ENCODE measurements around the gene IDH3G. TPM values are rescaled to one million over a fixed set of nuclear protein-coding genes. Genes with fewer than 3 reads are reported as not detected.

IDH3G gene
- polyA plus RNA-seq, 1 donor (not counting 4 experiments of a cell fraction or from before 2014, with no cell fraction given): 44.7 TPM

DNA sequence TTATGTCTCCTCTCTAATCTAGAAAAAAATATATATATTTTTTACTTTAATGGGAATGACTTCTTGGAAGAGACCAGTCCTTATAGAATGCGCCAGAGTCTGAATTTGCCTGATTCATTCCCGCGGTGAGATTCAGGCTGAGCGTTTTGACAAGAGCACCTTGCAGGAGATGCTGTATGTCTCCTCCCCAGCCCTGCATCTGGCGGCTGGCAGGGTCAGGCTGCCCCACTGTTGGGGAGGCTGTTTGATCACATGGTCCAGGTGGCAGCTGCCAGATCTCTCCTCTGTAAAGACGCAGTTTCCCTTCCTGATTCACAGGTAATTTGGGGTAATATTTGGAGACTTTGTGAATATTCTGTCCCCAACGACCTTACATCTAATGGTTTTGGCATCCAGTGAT is 26.4 kb upstream of the IDH3G start:
- DNase-seq (ENCODE audit: low read depth, low spot score) (no peak), FAIRE-seq (no peak)
- no peaks in the 10 kb centered on the region for H4K20me1 ChIP-seq (ENCODE audit: control insufficient read depth, extremely low read depth, insufficient read depth, low read length)
- dilution Hi-C loops (cut with MboI; ENCODE audit: extremely low pct_ligation_motif_present, low sequenced_read_pairs): no loop called here
- H3K27ac ChIP-seq (ENCODE audit: control insufficient read depth, insufficient read depth, low read length): no peak overlapping the region
- no peaks in the 10 kb centered on the region for H3K9me3 ChIP-seq (ENCODE audit: control insufficient read depth, low read depth, low read length)
- H3K4me2 ChIP-seq (ENCODE audit: control insufficient read depth, extremely low read depth, insufficient read depth, low read depth, low read length): no peak overlapping the region
- H3K4me1 ChIP-seq (ENCODE audit: control insufficient read depth, extremely low read depth, insufficient read depth, low read length): no peaks in the 10 kb centered on the region
- no peak overlapping the region for H2AFZ ChIP-seq (ENCODE audit: control insufficient read depth, low read length)
- H3K9ac ChIP-seq (ENCODE audit: control insufficient read depth, extremely low read depth, insufficient read depth, low read length): no peak overlapping the region
- H3K36me3 ChIP-seq (ENCODE audit: control insufficient read depth in 2 of 2, extremely low read depth in 1 of 2, insufficient read depth in 2 of 2, low read length in 2 of 2): no peaks in the 10 kb centered on the region
- no peaks in the 10 kb centered on the region for H3K9me1 ChIP-seq (ENCODE audit: control insufficient read depth, extremely low read depth, insufficient read depth, low read length)
- TF ChIP-seq, protein P1, sequence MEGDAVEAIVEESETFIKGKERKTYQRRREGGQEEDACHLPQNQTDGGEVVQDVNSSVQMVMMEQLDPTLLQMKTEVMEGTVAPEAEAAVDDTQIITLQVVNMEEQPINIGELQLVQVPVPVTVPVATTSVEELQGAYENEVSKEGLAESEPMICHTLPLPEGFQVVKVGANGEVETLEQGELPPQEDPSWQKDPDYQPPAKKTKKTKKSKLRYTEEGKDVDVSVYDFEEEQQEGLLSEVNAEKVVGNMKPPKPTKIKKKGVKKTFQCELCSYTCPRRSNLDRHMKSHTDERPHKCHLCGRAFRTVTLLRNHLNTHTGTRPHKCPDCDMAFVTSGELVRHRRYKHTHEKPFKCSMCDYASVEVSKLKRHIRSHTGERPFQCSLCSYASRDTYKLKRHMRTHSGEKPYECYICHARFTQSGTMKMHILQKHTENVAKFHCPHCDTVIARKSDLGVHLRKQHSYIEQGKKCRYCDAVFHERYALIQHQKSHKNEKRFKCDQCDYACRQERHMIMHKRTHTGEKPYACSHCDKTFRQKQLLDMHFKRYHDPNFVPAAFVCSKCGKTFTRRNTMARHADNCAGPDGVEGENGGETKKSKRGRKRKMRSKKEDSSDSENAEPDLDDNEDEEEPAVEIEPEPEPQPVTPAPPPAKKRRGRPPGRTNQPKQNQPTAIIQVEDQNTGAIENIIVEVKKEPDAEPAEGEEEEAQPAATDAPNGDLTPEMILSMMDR (optimal IDR thresholded peaks at IDR 0.05 in 1 of 3, IDR thresholded peaks at IDR 0.05 in 1 of 3, conservative IDR thresholded peaks at IDR 0.05 in 1 of 3; ENCODE audit: extremely low read depth in 1 of 3, insufficient read depth in 2 of 3, low read length in 3 of 3): no peak
- no peak for TF ChIP-seq EZH2 (IDR thresholded peaks at IDR 0.05; ENCODE audit: low read length)
- H3K4me3 ChIP-seq (ENCODE audit: control insufficient read depth in 2 of 3, extremely low read depth in 1 of 3, insufficient read depth in 2 of 3, low read depth in 1 of 3, low read length in 3 of 3): no peak overlapping the region
- H3K27me3 ChIP-seq (ENCODE audit: control insufficient read depth, extremely low read depth, insufficient read depth, low read length): peaks cover 7% of the 10 kb centered on the region
- no peaks in the 10 kb centered on the region for H3K79me2 ChIP-seq (ENCODE audit: control insufficient read depth, insufficient read depth, low read length)

DNA sequence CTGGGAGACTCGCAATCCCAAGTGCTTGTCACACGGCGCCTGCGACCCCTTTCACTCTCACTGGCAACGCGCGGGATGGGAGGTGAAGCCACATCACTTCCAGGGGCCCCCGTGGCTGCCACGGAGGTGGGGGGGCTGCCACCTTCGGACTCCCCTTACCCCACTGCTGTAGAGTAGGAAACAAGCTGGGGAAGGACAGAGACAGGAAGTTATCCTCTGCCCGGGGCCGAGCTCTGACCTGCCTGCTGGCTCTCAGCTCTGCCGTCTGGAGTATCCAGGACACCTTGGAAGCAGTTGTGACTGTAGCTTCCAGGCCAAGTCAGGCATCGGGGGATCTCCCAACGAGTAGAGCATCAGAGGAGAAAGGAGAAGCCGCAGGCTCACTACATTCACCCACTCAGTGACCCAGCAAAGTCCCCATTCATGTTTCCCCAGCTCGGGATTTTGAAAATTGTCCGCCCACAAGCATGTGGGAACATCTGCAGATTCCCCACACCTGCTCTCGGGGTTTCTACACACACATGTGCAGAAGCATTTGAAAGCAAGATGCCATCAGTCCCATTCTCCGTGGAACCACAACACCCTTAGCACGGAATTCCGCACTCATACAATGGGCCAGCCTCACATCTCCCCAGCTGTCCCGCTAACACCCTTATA is 25.3 kb upstream of the IDH3G start:
- Histone ChIP-seq H3K9me3 (ENCODE audit: control insufficient read depth, low read depth, low read length) (no peaks in the 10 kb centered on the region), H3K9me1 (ENCODE audit: control insufficient read depth, extremely low read depth, insufficient read depth, low read length) (no peaks in the 10 kb centered on the region), H3K4me2 (ENCODE audit: control insufficient read depth, extremely low read depth, insufficient read depth, low read depth, low read length) (peak overlapping the region; percentile 2), H3K27ac (ENCODE audit: control insufficient read depth, insufficient read depth, low read length) (no peak overlapping the region), H3K4me1 (ENCODE audit: control insufficient read depth, extremely low read depth, insufficient read depth, low read length) (no peaks in the 10 kb centered on the region), H2AFZ (ENCODE audit: control insufficient read depth, low read length) (no peak overlapping the region), H3K36me3 (ENCODE audit: control insufficient read depth in 2 of 2, extremely low read depth in 1 of 2, insufficient read depth in 2 of 2, low read length in 2 of 2) (no peaks in the 10 kb centered on the region), H3K9ac (ENCODE audit: control insufficient read depth, extremely low read depth, insufficient read depth, low read length) (no peak overlapping the region), H3K4me3 (ENCODE audit: control insufficient read depth in 2 of 3, extremely low read depth in 1 of 3, insufficient read depth in 2 of 3, low read depth in 1 of 3, low read length in 3 of 3) (peak overlapping the region in 1 of 3 experiments; percentile 18), H3K27me3 (ENCODE audit: control insufficient read depth, extremely low read depth, insufficient read depth, low read length) (peaks cover 7% of the 10 kb centered on the region), H3K79me2 (ENCODE audit: control insufficient read depth, insufficient read depth, low read length) (no peaks in the 10 kb centered on the region), H4K20me1 (ENCODE audit: control insufficient read depth, extremely low read depth, insufficient read depth, low read length) (no peaks in the 10 kb centered on the region)
- DNase-seq (ENCODE audit: low read depth, low spot score) (no peak), FAIRE-seq (no peak)
- dilution Hi-C loops (cut with MboI; ENCODE audit: extremely low pct_ligation_motif_present, low sequenced_read_pairs): no loop called here
- TF ChIP-seq EZH2 (IDR thresholded peaks at IDR 0.05; ENCODE audit: low read length): no peak
- TF ChIP-seq, protein P1 (optimal IDR thresholded peaks at IDR 0.05 in 1 of 3, IDR thresholded peaks at IDR 0.05 in 1 of 3, conservative IDR thresholded peaks at IDR 0.05 in 1 of 3; ENCODE audit: extremely low read depth in 1 of 3, insufficient read depth in 2 of 3, low read length in 3 of 3): no peak
